Activated CD4-positive, alpha-beta T cell treated with anti-CD3 and anti-CD28 coated beads for 48 hours (primary cell): ENCODE results near the gene TXNDC15.

Source experiments
- DNase-seq: peaks from one replicate; pipeline ENCODE4 v3.0.0-alpha.2; 2020

Gene TXNDC15

GRCh38 chr5:134932508-134932907, 58.3 kb downstream of the TXNDC15 start:
- DNase-seq, result no peak

- DNase-seq, result no peak
Measured at GRCh38 chr5:134934202-134934601, 60.0 kb downstream of the TXNDC15 start.

- no peak for DNase-seq
Measured at GRCh38 chr5:134935711-134936602, 61.8 kb downstream of the TXNDC15 start.

GRCh38 chr5:134937526-134937925, 63.4 kb downstream of the TXNDC15 start:
- no peak for DNase-seq

- no peak for DNase-seq
Measured at GRCh38 chr5:134938030-134938429, 63.9 kb downstream of the TXNDC15 start.

- no peak for DNase-seq
Measured at GRCh38 chr5:134939500-134939899, 65.3 kb downstream of the TXNDC15 start.

GRCh38 chr5:134943547-134943946, 69.4 kb downstream of the TXNDC15 start:
- DNase-seq, result no peak

- DNase-seq, result no peak
Measured at GRCh38 chr5:134944630-134945029, 70.5 kb downstream of the TXNDC15 start.

- no peak for DNase-seq
Measured at GRCh38 chr5:134945041-134945440, 70.9 kb downstream of the TXNDC15 start.

- DNase-seq, result no peak
Measured at GRCh38 chr5:134948911-134949310, 74.7 kb downstream of the TXNDC15 start.

- DNase-seq, result no peak
Measured at GRCh38 chr5:134949316-134949715, 75.1 kb downstream of the TXNDC15 start.
